H9 (cell line): ENCODE data around the gene MED17. TPM values are rescaled to one million over a fixed set of nuclear protein-coding genes. Genes with fewer than 3 reads are reported as not detected.

Experiments used
- DNase-seq: peaks from one replicate; pipeline ENCODE4 v3.0.0-alpha.2; 2017
- H2AFZ ChIP-seq: one replicate; pipeline ENCODE4 v1.6.1; 2013; ENCODE audit warnings: mild to moderate bottlenecking, low read length, control low read depth, moderate library complexity
- H2AK5ac ChIP-seq: 2 replicates; pipeline ENCODE4 v1.6.1; 2013; ENCODE audit warnings: low read length, control low read depth, mixed read lengths; ENCODE audit not compliant: insufficient read length
- H2BK120ac ChIP-seq: one replicate; pipeline ENCODE4 v1.6.1; 2013; ENCODE audit warnings: low read depth, mild to moderate bottlenecking, low read length, control low read depth, inconsistent platforms; ENCODE audit not compliant: poor library complexity, severe bottlenecking
- H2BK12ac ChIP-seq: 2 replicates; pipeline ENCODE4 v1.6.1; 2013; ENCODE audit warnings: low read length, control low read depth, mixed read lengths, low read depth; ENCODE audit not compliant: insufficient read length
- H2BK15ac ChIP-seq: 2 replicates; pipeline ENCODE4 v1.6.1; 2013; ENCODE audit warnings: low read depth, low read length, control low read depth
- H2BK20ac ChIP-seq: one replicate; pipeline ENCODE4 v1.6.1; 2013; ENCODE audit warnings: low read depth, mild to moderate bottlenecking, low read length, control low read depth, inconsistent platforms; ENCODE audit not compliant: poor library complexity, severe bottlenecking
- H2BK5ac ChIP-seq: 2 replicates; pipeline ENCODE4 v1.6.1; 2013; ENCODE audit warnings: low read length, control low read depth, mixed read lengths; ENCODE audit not compliant: insufficient read length
- H3K14ac ChIP-seq: 2 replicates; pipeline ENCODE4 v1.6.1; 2013; ENCODE audit warnings: low read length, control low read depth; ENCODE audit not compliant: insufficient read depth
- H3K18ac ChIP-seq: 2 replicates; pipeline ENCODE4 v1.6.1; 2013; ENCODE audit warnings: low read depth, mild to moderate bottlenecking, mixed read lengths, low read length, control low read depth; ENCODE audit not compliant: insufficient read length
- H3K23ac ChIP-seq: 2 replicates; pipeline ENCODE4 v1.6.1; 2013; ENCODE audit warnings: low read length, control low read depth, mixed read lengths, low read depth; ENCODE audit not compliant: insufficient read length
- H3K23me2 ChIP-seq: 2 replicates; pipeline ENCODE4 v1.6.1; 2013; ENCODE audit warnings: low read depth, mild to moderate bottlenecking, mixed read lengths, low read length, control low read depth; ENCODE audit not compliant: insufficient read length, poor library complexity, severe bottlenecking
- H3K27ac ChIP-seq: 2 replicates; pipeline ENCODE4 v1.5.1; 2013; ENCODE audit warnings: low read length, control low read depth, mixed read lengths, low read depth; ENCODE audit not compliant: insufficient read length
- H3K27me3 ChIP-seq: 2 replicates; pipeline ENCODE4 v1.6.1; 2013; ENCODE audit warnings: low read length, control low read depth, inconsistent platforms; ENCODE audit not compliant: insufficient read depth
- H3K4ac ChIP-seq: 2 replicates; pipeline ENCODE4 v1.6.1; 2013; ENCODE audit warnings: low read depth, mild to moderate bottlenecking, control low read depth, inconsistent platforms, low read length, moderate library complexity
- H3K4me1 ChIP-seq: 2 replicates; pipeline ENCODE4 v1.6.1; 2013; ENCODE audit warnings: low read length, control low read depth, inconsistent platforms; ENCODE audit not compliant: insufficient read depth
- H3K4me2 ChIP-seq: 2 replicates; pipeline ENCODE4 v1.6.1; 2013; ENCODE audit warnings: low read length, control low read depth, mixed read lengths; ENCODE audit not compliant: insufficient read length, insufficient read depth
- H3K56ac ChIP-seq: 2 replicates; pipeline ENCODE4 v1.6.1; 2013; ENCODE audit warnings: low read depth, mild to moderate bottlenecking, mixed read lengths, low read length, control low read depth; ENCODE audit not compliant: insufficient read length
- H3K79me1 ChIP-seq: 2 replicates; pipeline ENCODE4 v1.6.1; 2013; ENCODE audit warnings: low read depth, mild to moderate bottlenecking, moderate library complexity, low read length, control low read depth, inconsistent platforms; ENCODE audit not compliant: insufficient read depth, poor library complexity, severe bottlenecking
- H3K79me2 ChIP-seq: 2 replicates; pipeline ENCODE4 v1.6.1; 2013; ENCODE audit warnings: low read length, control low read depth, inconsistent platforms; ENCODE audit not compliant: insufficient read depth
- H3K9ac ChIP-seq: 2 replicates; pipeline ENCODE4 v1.6.1; 2013; ENCODE audit warnings: low read length, control low read depth, mixed read lengths; ENCODE audit not compliant: insufficient read length; ENCODE audit errors: extremely low read depth
- H3K9me3 ChIP-seq: one replicate; pipeline ENCODE4 v1.6.1; 2013; ENCODE audit warnings: low read depth, low read length, inconsistent platforms; ENCODE audit not compliant: control insufficient read depth
- H3T11ph ChIP-seq: one replicate; pipeline ENCODE4 v1.6.1; 2013; ENCODE audit warnings: mild to moderate bottlenecking, low read length, control low read depth, inconsistent platforms
- H4K20me1 ChIP-seq: one replicate; pipeline ENCODE4 v1.6.1; 2013; ENCODE audit not compliant: control insufficient read depth, insufficient read length, insufficient read depth
- H4K5ac ChIP-seq: 2 replicates; pipeline ENCODE4 v1.6.1; 2013; ENCODE audit warnings: low read depth, mild to moderate bottlenecking, mixed read lengths, low read length, control low read depth; ENCODE audit not compliant: insufficient read length
- H4K8ac ChIP-seq: replicated peaks from 2 replicates; pipeline ENCODE4 v1.6.1; 2013; ENCODE audit warnings: low read length, control low read depth, mixed read lengths, low read depth; ENCODE audit not compliant: insufficient read length
- H4K91ac ChIP-seq: 2 replicates; pipeline ENCODE4 v1.6.1; 2013; ENCODE audit warnings: low read depth, mild to moderate bottlenecking, moderate library complexity, mixed read lengths, low read length, control low read depth; ENCODE audit not compliant: insufficient read length
- H3K27ac Mint-ChIP-seq, 3 experiments: 2 replicates in 2 of 3; 3 replicates in 1 of 3; pipeline ENCODE4 v1.8.0; 2020 to 2021; ENCODE audit warnings: mixed read lengths in 3 of 3, mild to moderate bottlenecking in 1 of 3, moderate library complexity in 1 of 3
- H3K27me3 Mint-ChIP-seq: 2 replicates; pipeline ENCODE4 v1.8.0; 2021; ENCODE audit warnings: low read depth, mild to moderate bottlenecking, moderate library complexity, mixed read lengths
- H3K36me3 Mint-ChIP-seq, 3 experiments: 2 replicates in 2 of 3; 3 replicates in 1 of 3; pipeline ENCODE4 v1.8.0; 2020 to 2021; ENCODE audit warnings: low read depth in 3 of 3, mixed read lengths in 3 of 3; ENCODE audit not compliant: insufficient read depth in 1 of 3
- H3K4me1 Mint-ChIP-seq, 2 experiments: 2 replicates each; pipeline ENCODE4 v1.8.0; 2020; ENCODE audit warnings: mixed read lengths in 2 of 2
- H3K4me3 Mint-ChIP-seq, 2 experiments: 2 replicates in 1 of 2; 3 replicates in 1 of 2; pipeline ENCODE4 v1.8.0; 2020 to 2021; ENCODE audit warnings: mild to moderate bottlenecking in 2 of 2, mixed read lengths in 2 of 2, moderate library complexity in 1 of 2
- H3K9me3 Mint-ChIP-seq, 2 experiments: 2 replicates in 1 of 2; 3 replicates in 1 of 2; pipeline ENCODE4 v1.8.0; 2020; ENCODE audit warnings: mild to moderate bottlenecking in 2 of 2, mixed read lengths in 2 of 2, moderate library complexity in 1 of 2
- CTCF ChIP-seq: fragments of 200-600 bp; sonication (generic); conservative IDR thresholded peaks from 3 replicates; pipeline ENCODE4 v1.8.0; 2021; ENCODE audit warnings: antibody characterized with exemption, mild to moderate bottlenecking
- WGBS: extraction: QIAGEN DNeasy Blood & Tissue Kit; methylation state at CpG from one replicate; pipeline ENCODE4 v1.1.7; 2013; ENCODE audit warnings: missing lambda C conversion rate, low lambda C conversion rate, mixed read lengths; ENCODE audit not compliant: insufficient read length; ENCODE audit errors: extremely low coverage; 5-methylcytosine and 5-hydroxymethylcytosine counted together
- total RNA-seq: library from RNA; stranded (reverse); gene quantifications from 2 replicates; pipeline ENCODE4 v1.2.1, GENCODE V29; 2021

Gene MED17
- total RNA-seq, 1 experiment from 2014 or later: 43.3 TPM

- H4K91ac ChIP-seq: no peak overlapping the region
- no peak overlapping the region for H3T11ph ChIP-seq
- no peaks in the 10 kb centered on the region for H3K79me2 ChIP-seq
- no peaks in the 10 kb centered on the region for H3K4me1 ChIP-seq
- no peak overlapping the region for H3K9ac ChIP-seq
- no peaks in the 10 kb centered on the region for H3K9me3 ChIP-seq
- H4K20me1 ChIP-seq: no peaks in the 10 kb centered on the region
- H2BK12ac ChIP-seq: no peak overlapping the region
- no peaks in the 10 kb centered on the region for H3K27me3 ChIP-seq
- H3K4me2 ChIP-seq: no peak overlapping the region
- no peak overlapping the region for H4K8ac ChIP-seq
- H3K18ac ChIP-seq: no peak overlapping the region
- H3K79me1 ChIP-seq: no peaks in the 10 kb centered on the region
- H3K56ac ChIP-seq: no peak overlapping the region
- H3K23me2 ChIP-seq: no peaks in the 10 kb centered on the region
- no peak overlapping the region for H2BK5ac ChIP-seq
- no peaks in the 10 kb centered on the region for H3K9me3 Mint-ChIP-seq
- H2BK15ac ChIP-seq: no peak overlapping the region
- H3K36me3 Mint-ChIP-seq: peaks cover 2 to 33% (median 24%) of the 10 kb centered on the region in 3 experiments
- H3K4me3 Mint-ChIP-seq: no peak overlapping the region
- H2BK120ac ChIP-seq: no peak overlapping the region
- no peak overlapping the region for H3K23ac ChIP-seq
- DNase-seq: no peak
- H2BK20ac ChIP-seq: no peak overlapping the region
- no peaks in the 10 kb centered on the region for H3K27me3 Mint-ChIP-seq
- H3K14ac ChIP-seq: no peak overlapping the region
- H3K4me1 Mint-ChIP-seq: peaks cover 7% of the 10 kb centered on the region in 2 experiments
- no peak overlapping the region for H3K4ac ChIP-seq
- H2AFZ ChIP-seq: no peak overlapping the region
- no peak overlapping the region; a peak in 1 of 7 replicates for H3K27ac Mint-ChIP-seq
- no peak overlapping the region for H2AK5ac ChIP-seq
- H3K27ac ChIP-seq: no peak overlapping the region
- WGBS: no CpG with 5 or more reads among the region's 2 CpGs
- no peak overlapping the region for H4K5ac ChIP-seq
- TF ChIP-seq CTCF: no peak
These were observed 30.8 kb upstream of the MED17 start for GRCh38 chr11:93753241-93753640.
